Stimulated activated CD4-positive, alpha-beta T cell treated with anti-CD3 and anti-CD28 coated beads, Interleukin-1b, Interleukin-23, amount 100 ng/mL, for 24 hours (primary cell): Measurements from ENCODE around the gene MUC5B.
"Not testable (repeated sequence)": the region's sequence is repeated elsewhere in the genome, so short reads cannot be mapped to it uniquely, and the experiment has no call there.

Experiments
- DNase-seq, 4 experiments: peaks; one replicate each; pipeline ENCODE4 v3.0.0-alpha.2; 2020; ENCODE audit warnings: low read depth in 4 of 4, low spot score in 1 of 4

MUC5B gene

DNA sequence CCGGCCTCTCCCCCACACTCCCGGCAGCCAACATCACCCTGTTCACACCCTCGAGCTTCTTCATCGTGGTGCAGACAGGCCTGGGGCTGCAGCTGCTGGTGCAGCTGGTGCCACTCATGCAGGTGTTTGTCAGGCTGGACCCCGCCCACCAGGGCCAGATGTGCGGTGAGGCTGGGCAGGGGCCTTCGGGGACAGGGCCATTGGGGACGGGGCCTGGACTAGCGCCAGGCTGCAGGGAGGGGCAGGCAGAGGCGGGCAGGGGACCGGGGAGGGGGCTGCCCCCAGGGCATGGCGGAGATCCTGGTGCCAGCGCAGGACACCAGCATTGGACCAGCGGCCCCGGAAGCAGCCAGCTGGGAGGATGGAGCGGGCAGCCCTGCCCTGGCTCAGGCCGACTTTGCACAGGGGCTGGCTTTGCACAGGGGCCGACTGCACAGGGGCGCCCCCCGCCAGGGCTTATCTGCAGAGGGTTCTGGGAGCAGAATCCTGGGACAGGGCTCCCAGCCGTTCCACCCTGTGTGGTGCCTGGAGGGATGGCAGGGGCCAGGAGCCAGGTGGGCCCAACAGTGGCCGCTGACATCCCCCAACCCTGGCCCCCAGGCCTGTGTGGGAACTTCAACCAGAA lies 8.6 kb downstream of the MUC5B start:
- DNase-seq, result no peak

DNA sequence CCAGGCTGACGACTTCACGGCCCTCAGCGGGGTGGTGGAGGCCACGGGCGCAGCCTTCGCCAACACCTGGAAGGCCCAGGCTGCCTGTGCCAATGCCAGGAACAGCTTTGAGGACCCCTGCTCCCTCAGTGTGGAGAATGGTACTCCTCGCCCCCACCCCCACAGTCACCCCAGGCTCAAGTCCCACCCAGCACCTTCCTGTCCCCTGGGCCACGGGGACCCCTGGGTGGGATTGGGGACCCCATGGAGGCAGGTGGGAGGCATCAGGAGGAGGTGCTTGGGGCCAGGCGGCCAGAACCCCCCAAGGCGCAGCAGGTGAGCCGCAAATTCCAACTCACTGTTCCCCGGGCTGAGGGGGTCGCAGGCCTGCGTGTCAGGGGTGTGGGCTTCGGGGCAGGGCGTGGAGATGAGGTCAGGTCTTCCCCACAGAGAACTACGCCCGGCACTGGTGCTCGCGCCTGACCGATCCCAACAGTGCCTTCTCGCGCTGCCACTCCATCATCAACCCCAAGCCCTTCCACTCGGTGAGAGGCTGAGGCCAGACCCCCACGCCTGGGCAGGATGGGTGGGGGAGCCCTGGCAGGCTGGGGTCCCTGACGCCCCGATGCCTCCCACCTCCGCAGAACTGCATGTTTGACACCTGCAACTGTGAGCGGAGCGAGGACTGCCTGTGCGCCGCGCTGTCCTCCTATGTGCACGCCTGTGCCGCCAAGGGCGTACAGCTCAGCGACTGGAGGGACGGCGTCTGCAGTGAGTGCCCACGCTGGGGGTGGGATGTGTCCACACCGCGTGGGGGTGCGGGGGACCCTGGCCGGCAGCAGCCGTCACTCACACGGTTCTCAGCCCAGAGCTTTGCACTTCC lies 9.4 kb downstream of the MUC5B start:
- DNase-seq, result no peak

DNA sequence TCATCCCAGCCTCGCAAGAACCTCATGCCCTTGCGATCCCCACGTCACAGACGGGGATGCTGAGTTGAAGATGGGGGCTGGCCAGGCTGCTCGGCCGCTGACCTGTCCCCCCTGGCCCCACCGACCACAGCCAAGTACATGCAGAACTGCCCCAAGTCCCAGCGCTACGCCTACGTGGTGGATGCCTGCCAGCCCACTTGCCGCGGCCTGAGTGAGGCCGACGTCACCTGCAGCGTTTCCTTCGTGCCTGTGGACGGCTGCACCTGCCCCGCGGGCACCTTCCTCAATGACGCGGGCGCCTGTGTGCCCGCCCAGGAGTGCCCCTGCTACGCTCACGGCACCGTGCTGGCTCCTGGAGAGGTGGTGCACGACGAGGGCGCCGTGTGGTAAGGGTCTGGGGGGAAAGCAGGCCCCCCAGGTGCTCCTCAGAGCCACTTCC lies 10.0 kb downstream of the MUC5B start:
- DNase-seq, result no peak

DNA sequence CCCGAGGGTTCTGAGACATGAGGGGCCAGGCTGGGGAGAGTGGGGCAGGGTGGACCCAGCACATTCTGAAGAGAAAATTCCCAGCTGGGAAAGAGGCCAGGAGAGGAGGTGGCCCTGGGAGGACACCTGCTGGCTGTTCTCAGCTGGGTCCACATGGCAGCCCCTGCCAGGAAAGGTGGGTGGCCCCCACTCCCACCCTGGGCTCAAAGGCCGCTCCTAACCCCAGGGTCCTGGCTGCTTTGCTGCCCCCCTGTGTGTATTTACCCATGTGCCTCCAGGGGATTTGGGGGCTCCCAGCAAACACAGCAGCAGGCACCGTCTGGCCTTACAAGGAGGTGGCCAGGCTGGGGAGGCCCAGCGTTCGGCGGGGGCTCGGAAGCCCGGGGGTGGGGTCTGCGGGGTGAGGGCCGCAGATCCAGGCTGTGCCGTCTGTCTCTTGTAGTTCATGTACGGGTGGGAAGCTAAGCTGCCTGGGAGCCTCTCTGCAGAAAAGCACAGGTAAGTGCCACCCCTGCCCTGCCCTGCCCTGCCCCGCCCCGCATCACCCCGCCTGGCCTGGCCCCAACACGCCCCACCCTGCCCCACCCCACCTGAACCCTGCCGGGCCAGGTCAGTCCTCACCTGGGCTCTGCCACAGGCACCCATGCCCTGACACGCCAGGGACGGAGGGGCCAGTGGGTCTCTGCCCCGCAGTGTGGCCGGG lies 10.6 kb downstream of the MUC5B start:
- DNase-seq, result no peak

DNA sequence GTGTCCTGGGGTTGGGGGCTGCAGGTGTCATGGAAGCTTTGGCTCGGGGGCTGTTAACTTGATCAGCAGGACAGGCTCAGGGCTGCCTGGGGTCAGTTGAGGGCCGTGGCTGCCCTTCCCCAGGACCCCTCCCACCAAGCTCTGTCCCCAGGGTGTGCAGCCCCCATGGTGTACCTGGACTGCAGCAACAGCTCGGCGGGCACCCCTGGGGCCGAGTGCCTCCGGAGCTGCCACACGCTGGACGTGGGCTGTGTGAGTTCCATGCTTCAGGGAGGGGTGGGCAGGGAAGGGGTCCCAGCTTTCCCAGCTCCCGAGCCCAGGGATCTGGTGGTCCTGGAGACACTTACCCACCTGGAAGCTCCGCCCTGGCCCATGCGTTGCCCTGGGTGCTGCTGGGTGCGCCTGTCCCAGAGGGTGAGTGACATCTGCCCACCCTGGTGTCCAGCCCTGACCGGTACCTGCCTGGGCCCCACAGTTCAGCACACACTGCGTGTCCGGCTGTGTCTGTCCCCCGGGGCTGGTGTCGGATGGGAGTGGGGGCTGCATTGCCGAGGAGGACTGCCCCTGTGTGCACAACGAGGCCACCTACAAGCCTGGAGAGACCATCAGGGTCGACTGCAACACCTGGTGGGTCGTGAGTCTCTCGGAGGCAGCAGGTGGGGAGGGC lies 11.3 kb downstream of the MUC5B start:
- no peak for DNase-seq

DNA sequence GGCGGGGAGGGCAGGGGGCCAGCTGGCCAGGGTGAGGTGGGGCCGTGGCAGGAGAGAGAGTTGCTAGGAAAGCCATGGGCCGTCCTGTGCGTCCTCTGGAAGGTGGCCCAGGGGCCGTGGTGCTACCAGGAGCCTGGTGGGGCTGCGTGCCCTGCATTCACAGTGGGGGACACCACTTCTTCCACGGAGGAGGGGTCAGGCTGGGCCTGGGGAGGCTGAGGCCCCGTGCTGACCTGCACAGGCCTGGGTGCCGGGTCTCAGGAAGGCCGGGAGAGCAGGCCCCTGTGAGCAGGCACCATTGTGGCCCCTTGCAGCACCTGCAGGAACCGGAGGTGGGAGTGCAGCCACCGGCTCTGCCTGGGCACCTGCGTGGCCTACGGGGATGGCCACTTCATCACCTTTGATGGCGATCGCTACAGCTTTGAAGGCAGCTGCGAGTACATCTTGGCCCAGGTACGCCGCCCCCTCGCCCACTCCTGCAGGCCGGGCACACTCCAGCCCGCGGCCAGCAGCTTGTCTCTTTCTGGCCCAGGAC lies 12.0 kb downstream of the MUC5B start:
- DNase-seq, result no peak

DNA sequence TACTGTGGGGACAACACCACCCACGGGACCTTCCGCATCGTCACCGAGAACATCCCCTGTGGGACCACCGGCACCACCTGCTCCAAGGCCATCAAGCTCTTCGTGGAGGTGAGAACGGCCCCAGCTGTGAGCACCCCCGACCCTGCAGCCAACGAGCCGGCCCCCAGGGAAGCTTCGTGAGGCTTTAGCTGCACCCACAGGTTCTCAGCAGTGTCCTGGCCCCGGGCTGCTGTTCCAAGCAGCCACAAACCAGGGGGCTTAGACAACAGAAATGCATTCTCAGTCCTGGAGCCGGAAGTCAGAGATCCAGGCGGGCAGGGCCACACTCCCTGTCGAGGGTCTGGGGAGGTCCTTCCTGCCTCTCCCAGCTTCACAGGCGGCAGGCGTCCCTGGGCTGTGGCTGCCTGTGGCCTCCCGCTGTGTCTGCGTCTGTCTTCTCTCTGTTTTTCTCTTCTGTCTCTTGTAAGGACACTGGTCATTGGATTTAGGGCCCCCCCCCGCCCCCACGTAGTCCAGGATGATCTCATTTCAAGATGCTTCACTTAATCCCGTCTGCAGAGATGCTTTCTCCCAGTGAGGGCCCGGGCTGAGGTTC lies 12.5 kb downstream of the MUC5B start:
- DNase-seq, result no peak

DNA sequence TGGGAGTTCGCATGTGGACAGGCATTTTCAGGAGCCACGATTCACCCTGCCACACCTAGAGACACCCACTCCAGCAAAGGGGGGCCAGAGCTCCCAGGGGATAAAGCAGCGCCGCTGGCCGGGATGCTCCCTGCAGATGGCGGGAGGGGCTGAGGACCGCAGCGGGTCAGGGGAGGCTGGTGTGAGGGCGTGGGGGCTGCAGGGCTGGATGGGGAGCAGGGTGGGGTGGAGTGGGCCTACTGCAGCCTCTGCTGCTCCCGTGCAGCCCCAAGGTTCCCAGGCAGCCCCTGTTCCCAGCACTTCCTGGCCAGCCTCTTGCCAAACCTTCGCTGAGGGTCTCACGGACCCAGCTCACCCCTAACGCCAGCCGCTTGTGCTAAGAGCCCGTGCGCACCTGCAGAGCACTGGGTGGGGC lies 13.0 kb downstream of the MUC5B start:
- no peak for DNase-seq

DNA sequence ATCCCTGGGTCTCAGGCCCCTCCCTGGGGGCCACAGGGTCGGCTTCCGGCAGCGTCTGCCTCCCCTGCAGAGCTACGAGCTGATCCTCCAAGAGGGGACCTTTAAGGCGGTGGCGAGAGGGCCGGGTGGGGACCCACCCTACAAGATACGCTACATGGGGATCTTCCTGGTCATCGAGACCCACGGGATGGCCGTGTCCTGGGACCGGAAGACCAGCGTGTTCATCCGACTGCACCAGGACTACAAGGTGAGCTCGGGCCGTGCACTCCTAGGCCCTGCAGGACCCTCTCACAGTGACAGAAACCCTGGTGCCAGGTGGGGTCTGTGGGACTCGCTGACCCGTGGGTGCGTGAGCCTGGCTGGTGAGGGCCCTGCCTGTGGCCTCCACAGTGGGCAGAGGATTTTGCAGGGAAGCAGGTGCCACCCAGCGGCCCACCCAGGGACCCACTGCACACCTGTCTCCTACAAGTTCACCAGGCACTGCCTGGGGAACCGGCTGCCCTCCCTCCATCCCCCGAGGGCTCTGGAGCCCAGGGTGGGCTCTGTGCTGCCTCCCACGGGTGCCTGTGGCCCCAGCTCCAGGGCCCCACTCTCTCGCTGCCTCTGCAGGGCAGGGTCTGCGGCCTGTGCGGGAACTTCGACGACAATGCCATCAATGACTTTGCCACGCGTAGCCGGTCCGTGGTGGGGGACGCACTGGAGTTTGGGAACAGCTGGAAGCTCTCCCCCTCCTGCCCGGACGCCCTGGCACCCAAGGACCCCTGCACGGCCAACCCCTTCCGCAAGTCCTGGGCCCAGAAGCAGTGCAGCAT lies 13.7 kb downstream of the MUC5B start:
- DNase-seq, result no peak

DNA sequence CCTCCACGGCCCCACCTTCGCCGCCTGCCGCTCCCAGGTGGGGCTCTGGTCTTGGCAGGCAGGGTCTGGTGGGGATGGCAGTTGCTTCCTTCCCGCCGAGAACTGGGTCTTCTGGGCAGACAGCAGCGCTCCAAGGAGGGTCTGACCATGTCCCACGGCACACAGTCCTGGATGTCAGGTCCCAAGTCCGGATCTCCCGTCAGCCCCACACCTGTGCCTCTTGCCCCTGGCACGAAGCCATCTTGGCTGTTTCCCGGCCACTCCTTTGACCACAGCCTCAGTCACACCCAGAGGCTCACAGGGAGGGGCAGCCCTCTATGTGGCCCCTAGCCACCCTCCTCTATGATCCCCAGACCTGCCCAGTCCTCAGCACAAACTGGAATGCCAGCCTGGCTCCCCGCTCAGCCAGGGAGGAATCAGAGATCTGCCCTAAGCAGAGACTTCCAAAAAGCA lies 14.3 kb downstream of the MUC5B start:
- DNase-seq, result no peak

DNA sequence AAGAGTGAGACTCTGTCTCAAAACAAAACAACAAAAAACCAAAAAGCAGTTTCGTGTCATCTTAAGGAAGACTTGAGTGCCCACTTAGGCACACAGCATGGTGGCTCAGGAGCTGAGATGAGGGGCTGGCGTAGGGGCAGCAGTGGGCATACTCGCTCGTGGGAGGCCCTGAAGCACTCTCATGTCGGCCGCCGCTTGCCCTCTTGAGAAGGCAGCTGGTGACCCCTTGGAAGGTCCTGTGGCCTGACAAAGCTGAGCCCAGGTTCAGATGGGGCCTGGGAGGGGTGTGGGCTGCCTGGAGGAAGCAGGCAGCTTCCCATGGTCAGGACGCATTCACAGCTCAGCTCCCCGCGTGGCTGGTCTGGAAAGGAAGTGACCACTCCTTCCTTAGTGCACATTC lies 15.0 kb downstream of the MUC5B start:
- no peak for DNase-seq

DNA sequence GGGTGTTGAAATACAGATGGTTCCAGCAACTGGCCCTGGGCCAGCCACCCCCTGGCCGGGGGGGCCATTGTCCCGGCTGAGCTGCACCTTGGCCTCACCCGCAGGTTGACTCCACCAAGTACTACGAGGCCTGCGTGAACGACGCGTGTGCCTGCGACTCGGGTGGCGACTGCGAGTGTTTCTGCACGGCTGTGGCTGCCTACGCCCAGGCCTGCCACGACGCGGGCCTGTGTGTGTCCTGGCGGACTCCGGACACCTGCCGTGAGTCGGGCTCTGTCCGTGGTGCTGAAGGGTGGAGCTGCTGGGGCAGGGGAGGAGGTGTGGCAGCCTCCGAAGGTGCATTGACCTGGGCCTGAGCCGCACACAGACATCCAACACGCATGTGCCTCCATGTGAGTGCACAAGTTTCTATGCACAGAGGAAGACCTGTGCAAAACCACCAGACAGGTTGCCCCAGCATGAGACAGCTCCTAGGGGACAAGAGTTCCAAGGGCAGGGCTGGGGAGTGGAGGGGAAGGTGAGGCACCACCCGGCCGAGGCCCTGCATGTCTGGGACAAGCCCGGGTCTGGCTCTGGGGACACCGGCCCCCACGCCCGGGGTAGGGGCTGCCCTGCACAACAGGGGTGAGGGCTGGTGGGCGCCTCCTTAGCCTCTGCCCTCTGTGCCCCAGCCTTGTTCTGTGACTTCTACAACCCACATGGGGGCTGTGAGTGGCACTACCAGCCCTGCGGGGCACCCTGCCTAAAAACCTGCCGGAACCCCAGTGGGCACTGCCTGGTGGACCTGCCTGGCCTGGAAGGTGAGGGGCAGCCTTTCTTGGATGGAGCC lies 16.1 kb downstream of the MUC5B start:
- no peak for DNase-seq

DNA sequence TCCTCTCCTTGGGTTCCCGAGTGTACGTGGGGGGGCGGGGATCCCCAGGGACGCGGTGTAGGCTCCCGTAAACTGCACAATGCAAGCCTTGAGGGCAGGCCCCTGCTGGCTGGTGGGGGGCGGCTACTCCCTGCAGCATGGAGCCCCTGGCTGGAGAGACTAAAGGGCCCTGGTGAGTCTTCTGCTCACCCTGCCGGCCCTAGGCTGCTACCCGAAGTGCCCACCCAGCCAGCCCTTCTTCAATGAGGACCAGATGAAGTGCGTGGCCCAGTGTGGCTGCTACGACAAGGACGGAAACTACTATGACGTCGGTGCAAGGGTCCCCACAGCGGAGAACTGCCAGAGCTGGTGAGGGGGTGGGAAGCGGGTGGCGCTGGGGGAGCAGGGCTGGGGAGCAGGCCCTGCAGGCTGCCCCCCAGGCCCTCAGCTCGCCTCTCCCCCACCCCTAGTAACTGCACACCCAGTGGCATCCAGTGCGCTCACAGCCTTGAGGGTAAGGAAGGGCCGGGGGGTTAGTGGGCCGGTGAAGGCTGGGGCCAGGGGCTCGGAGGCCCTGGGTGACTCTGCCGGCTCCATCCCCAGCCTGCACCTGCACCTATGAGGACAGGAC lies 16.8 kb downstream of the MUC5B start:
- no peak for DNase-seq

DNA sequence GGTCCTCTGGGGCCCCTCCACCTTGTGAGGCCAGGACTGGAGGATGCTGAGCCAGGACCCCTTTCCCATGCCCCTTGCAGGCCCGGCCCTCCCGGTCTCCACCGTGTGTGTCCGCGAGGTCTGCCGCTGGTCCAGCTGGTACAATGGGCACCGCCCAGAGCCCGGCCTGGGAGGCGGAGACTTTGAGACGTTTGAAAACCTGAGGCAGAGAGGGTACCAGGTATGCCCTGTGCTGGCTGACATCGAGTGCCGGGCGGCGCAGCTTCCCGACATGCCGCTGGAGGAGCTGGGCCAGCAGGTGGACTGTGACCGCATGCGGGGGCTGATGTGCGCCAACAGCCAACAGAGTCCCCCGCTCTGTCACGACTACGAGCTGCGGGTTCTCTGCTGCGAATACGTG lies 17.9 kb downstream of the MUC5B start:
- DNase-seq, result no peak

DNA sequence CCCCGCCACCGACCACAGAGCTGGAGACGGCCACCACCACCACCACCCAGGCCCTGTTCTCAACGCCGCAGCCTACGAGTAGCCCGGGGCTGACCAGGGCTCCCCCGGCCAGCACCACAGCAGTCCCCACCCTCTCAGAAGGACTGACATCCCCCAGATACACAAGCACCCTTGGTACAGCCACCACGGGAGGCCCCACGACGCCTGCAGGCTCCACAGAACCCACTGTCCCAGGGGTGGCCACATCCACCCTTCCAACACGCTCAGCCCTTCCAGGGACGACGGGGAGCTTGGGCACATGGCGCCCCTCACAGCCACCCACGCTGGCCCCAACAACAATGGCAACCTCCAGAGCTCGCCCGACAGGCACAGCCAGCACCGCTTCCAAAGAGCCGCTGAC lies 18.8 kb downstream of the MUC5B start:
- DNase-seq, result no peak

DNA sequence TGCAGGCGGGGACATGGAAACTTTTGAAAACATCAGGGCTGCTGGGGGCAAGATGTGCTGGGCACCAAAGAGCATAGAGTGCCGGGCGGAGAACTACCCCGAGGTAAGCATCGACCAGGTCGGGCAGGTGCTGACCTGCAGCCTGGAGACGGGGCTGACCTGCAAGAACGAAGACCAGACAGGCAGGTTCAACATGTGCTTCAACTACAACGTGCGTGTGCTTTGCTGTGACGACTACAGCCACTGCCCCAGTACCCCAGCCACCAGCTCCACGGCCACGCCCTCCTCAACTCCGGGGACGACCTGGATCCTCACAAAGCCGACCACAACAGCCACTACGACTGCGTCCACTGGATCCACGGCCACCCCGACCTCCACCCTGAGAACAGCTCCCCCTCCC lies 19.4 kb downstream of the MUC5B start:
- no peak for DNase-seq

DNA sequence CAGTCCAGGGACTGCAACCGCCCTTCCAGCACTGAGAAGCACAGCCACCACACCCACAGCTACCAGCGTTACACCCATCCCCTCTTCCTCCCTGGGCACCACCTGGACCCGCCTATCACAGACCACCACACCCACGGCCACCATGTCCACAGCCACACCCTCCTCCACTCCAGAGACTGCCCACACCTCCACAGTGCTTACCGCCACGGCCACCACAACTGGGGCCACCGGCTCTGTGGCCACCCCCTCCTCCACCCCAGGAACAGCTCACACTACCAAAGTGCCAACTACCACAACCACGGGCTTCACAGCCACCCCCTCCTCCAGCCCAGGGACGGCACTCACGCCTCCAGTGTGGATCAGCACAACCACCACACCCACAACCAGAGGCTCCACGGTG lies 19.9 kb downstream of the MUC5B start:
- not testable (repeated sequence) for DNase-seq

DNA sequence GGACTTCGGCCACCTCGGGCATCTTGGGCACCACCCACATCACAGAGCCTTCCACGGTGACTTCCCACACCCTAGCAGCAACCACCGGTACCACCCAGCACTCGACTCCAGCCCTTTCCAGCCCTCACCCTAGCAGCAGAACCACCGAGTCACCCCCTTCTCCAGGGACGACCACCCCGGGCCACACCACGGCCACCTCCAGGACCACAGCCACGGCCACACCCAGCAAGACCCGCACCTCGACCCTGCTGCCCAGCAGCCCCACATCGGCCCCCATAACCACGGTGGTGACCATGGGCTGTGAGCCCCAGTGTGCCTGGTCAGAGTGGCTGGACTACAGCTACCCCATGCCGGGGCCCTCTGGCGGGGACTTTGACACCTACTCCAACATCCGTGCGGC lies 20.7 kb downstream of the MUC5B start:
- not testable (repeated sequence) for DNase-seq

DNA sequence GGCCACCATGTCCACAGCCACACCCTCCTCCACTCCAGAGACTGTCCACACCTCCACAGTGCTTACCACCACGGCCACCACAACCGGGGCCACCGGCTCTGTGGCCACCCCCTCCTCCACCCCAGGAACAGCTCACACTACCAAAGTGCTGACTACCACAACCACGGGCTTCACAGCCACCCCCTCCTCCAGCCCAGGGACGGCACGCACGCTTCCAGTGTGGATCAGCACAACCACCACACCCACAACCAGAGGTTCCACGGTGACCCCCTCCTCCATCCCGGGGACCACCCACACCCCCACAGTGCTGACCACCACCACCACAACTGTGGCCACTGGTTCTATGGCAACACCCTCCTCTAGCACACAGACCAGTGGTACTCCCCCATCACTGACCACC lies 21.7 kb downstream of the MUC5B start:
- not testable (repeated sequence) for DNase-seq
